ENCODE results near the gene TEN1. TPM values are rescaled to one million over a fixed set of nuclear protein-coding genes. Genes with fewer than 3 reads are reported as not detected.
A peak's percentile ranks its signal among the peaks of the same experiment; 100 is the strongest.

TEN1 gene
- total and polyA plus RNA-seq, 8 donors: 19.3 to 32.2 (median 27.5) TPM

- ATAC-seq: no peak
- Histone ChIP-seq H3K27ac (peak overlapping the region; percentile 1 to 35), H3K36me3 (peaks cover 0 to 37% of the 10 kb centered on the region in 2 donors), H3K9me3 (no peaks in the 10 kb centered on the region), H3K4me3 (no peak overlapping the region), H3K27me3 (no peaks in the 10 kb centered on the region), H3K4me1 (peaks cover 23 to 56% of the 10 kb centered on the region in 2 donors)
- intact Hi-C loops (cut with DNase I): no loop called here
- TF ChIP-seq CTCF (IDR thresholded peaks at IDR 0.05): no peak
- no peak for DNase-seq
Observed at GRCh38 chr17:75976175-75976848, 2.7 kb upstream of the TEN1 start.

- Histone ChIP-seq H3K4me1 (peaks cover 40 to 76% of the 10 kb centered on the region in 2 donors), H3K4me3 (peak overlapping the region; percentile 81 to 91), H3K9me3 (no peaks in the 10 kb centered on the region), H3K27me3 (no peaks in the 10 kb centered on the region), H3K27ac (peak overlapping the region; percentile 97 to 99), H3K36me3 (peaks cover 0 to 6% of the 10 kb centered on the region in 2 donors)
- DNase-seq (no peak), ATAC-seq (peak; percentile 16)
- intact Hi-C loops (cut with DNase I): no loop called here
- TF ChIP-seq CTCF (IDR thresholded peaks at IDR 0.05): no peak
Observed at GRCh38 chr17:75979705-75980187, 706 bp downstream of the TEN1 start.

GRCh38 chr17:75980188-75981018, 1.4 kb downstream of the TEN1 start:
- H3K4me3 ChIP-seq: peak overlapping the region; percentile 81 to 91
- ATAC-seq (no peak), DNase-seq (no peak)
- TF ChIP-seq CTCF (IDR thresholded peaks at IDR 0.05): no peak
- H3K9me3 ChIP-seq: no peaks in the 10 kb centered on the region
- H3K36me3 ChIP-seq: peaks cover 0 to 6% of the 10 kb centered on the region in 2 donors
- intact Hi-C loops (cut with DNase I): no loop called here
- no peaks in the 10 kb centered on the region for H3K27me3 ChIP-seq
- peak overlapping the region; percentile 97 to 99 for H3K27ac ChIP-seq
- peaks cover 39 to 72% of the 10 kb centered on the region in 2 donors for H3K4me1 ChIP-seq

- H3K27me3 ChIP-seq: no peaks in the 10 kb centered on the region
- no peak for TF ChIP-seq CTCF (IDR thresholded peaks at IDR 0.05)
- H3K4me1 ChIP-seq: peaks cover 36 to 64% of the 10 kb centered on the region in 2 donors
- no peak overlapping the region for H3K4me3 ChIP-seq
- ATAC-seq (no peak), DNase-seq (no peak)
- H3K27ac ChIP-seq: peak overlapping the region; percentile 66 to 97
- H3K36me3 ChIP-seq: peaks cover 0 to 6% of the 10 kb centered on the region in 2 donors
- H3K9me3 ChIP-seq: no peaks in the 10 kb centered on the region
- intact Hi-C loops (cut with DNase I): no loop called here
Observed at GRCh38 chr17:75981019-75981615, 2.1 kb downstream of the TEN1 start.
